Thyroid gland (tissue), 4 donors: ENCODE data around the gene TTC16. TPM values are rescaled to one million over a fixed set of nuclear protein-coding genes. Genes with fewer than 3 reads are reported as not detected.

ENCODE experiments used
- DNase-seq, 2 donors: peaks; one replicate each; pipeline ENCODE4 v3.0.0-alpha.2; 2019
- H3K27ac ChIP-seq, 3 donors: fragments of 200-600 bp; sonication (generic); 1 replicate in 2 of 3; 2 replicates in 1 of 3; pipeline ENCODE4 v1.5.1; 2016 to 2019; ENCODE audit warnings: mild to moderate bottlenecking in 1 of 3, moderate library complexity in 1 of 3
- H3K27me3 ChIP-seq: fragments of 200-600 bp; sonication (generic); one replicate; pipeline ENCODE4 v1.5.1; 2019
- H3K36me3 ChIP-seq, 2 donors: fragments of 200-600 bp; sonication (generic); one replicate each; pipeline ENCODE4 v1.5.1; 2016 to 2019
- H3K4me1 ChIP-seq, 2 donors: fragments of 200-600 bp; sonication (generic); one replicate each; pipeline ENCODE4 v1.5.1; 2017 to 2019
- H3K4me3 ChIP-seq, 3 donors: fragments of 200-600 bp; sonication (generic); replicated peaks in 1 of 3; 1 replicate in 2 of 3; 2 replicates in 1 of 3; pipeline ENCODE4 v1.5.1; 2016; ENCODE audit warnings: mild to moderate bottlenecking in 1 of 3
- H3K9me3 ChIP-seq: fragments of 200-600 bp; sonication (generic); one replicate; pipeline ENCODE4 v1.5.1; 2017
- CTCF ChIP-seq, 6 experiments: fragments of 200-600 bp in 3 of 6; fragments of 450-650 bp in 3 of 6; sonication (generic) in 3 of 6; IDR thresholded peaks; one replicate each; pipeline ENCODE4 v1.5.1; 2016 to 2019; ENCODE audit warnings: antibody characterized with exemption in 6 of 6, mild to moderate bottlenecking in 2 of 6, inconsistent platforms in 1 of 6, moderate library complexity in 1 of 6
- POLR2A ChIP-seq, 2 donors: fragments of 450-650 bp; IDR thresholded peaks; one replicate each; pipeline ENCODE4 v1.6.1; 2017; ENCODE audit warnings: antibody characterized with exemption in 2 of 2, mild to moderate bottlenecking in 2 of 2, moderate library complexity in 1 of 2
- WGBS, 2 donors: methylation state at CpG; one replicate each; pipeline ENCODE4 v1.1.5; 2017; 5-methylcytosine and 5-hydroxymethylcytosine counted together
- intact Hi-C: fragments of 100-400 bp; cut with DNase I; formaldehyde crosslinking; loops from one replicate; pipeline ENCODE4 v1.15.1; 2023
- total RNA-seq, 4 donors: library from RNA; depleted of rRNA; stranded (reverse); fragments of >200 nt; gene quantifications; one replicate each; pipeline ENCODE4 v1.2.3, GENCODE V29; 2016

The TTC16 gene
- total RNA-seq, 4 donors from 2014 or later = 0.40 to 0.45 (median 0.44) TPM; not detected in 1

GRCh38 chr9:127735530-127736185 is 19.8 kb downstream of the TTC16 start:
- no peak for DNase-seq
- intact Hi-C loops = loop anchor here (5.0 kb wide), 3 partner anchors 47 to 182 kb away; partner anchors contain the start of gene ST6GALNAC4
- TF ChIP-seq CTCF (IDR thresholded peaks at IDR 0.05) = no peak
- TF ChIP-seq POLR2A (IDR thresholded peaks at IDR 0.05) = no peak
- Histone ChIP-seq H3K4me1 (peaks cover 4 to 7% of the 10 kb centered on the region in 2 donors), H3K27me3 (no peaks in the 10 kb centered on the region), H3K36me3 (peaks cover 4% of the 10 kb centered on the region in 2 donors), H3K9me3 (no peaks in the 10 kb centered on the region), H3K4me3 (no peak overlapping the region), H3K27ac (no peak overlapping the region)
- 15 to 19% methylated on average over 12 to 15 of the region's 15 CpGs for WGBS, 2 donors

DNA sequence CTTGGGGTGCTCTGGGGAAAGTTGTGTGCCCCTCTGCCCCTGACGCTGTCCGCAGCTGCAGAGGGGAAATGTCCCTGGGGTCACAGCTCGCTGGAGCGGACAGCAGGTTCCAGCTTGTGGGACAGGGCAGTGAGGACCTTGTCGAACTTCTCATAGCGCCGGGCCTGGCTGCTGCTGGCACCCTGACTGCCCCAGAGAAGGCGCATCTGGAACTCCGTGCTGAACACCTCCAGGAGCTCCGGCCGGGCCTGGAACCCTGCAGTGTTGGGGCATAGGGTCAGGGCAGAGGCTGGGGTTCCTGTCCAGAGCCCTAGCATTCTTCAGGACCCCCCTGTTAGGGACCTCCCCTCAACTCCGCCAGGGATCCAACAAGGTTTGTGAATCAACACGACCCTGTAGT is 22.8 kb downstream of the TTC16 start:
- H3K4me1 ChIP-seq = peaks cover 11 to 14% of the 10 kb centered on the region in 2 donors
- no peaks in the 10 kb centered on the region for H3K27me3 ChIP-seq
- no peak for DNase-seq
- TF ChIP-seq POLR2A (IDR thresholded peaks at IDR 0.05) (no peak), CTCF (IDR thresholded peaks at IDR 0.05) (no peak)
- H3K4me3 ChIP-seq = no peak overlapping the region
- H3K9me3 ChIP-seq = no peaks in the 10 kb centered on the region
- intact Hi-C loops = loop anchor here (5.0 kb wide), 3 partner anchors 44 to 179 kb away; partner anchors contain the start of gene ST6GALNAC4
- H3K36me3 ChIP-seq = peaks cover 0 to 15% of the 10 kb centered on the region in 2 donors
- H3K27ac ChIP-seq = no peak overlapping the region
- WGBS, 2 donors = 85% methylated on average over 11 to 13 of the region's 13 CpGs

DNA sequence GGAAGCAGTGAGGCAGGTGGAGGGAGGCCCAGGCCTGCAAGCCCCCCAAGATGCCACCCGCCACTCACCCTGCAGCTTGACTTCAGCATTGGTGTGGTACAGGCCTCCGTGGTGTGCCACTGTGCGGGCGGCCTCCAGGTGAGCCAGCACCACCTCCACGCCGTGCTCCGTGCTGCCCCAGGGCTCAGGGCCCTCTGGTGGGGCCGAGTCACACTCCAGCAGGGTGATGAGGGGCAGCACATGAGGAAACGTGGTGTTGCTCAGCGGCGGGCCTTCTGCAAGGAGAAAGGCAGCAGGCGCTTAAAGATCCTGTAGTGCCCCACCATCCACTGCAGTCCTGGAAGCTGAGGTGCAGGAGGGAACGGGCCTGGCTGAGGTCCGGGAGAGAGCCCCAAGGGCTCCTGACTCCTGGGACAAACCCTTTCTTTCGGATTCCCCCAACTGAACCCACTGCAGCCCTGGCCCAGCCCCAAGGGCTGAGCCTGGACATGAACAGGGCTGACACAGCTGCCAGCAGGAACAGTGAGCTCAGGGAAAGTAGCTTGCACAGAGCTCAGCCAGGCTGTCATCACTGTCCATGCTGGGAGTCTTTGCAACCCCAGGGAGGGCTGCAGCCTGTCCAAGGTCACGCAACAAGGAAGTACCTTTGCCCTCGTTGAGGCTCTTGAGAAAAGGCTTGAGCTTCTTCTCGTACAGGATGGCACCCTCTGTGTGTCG is 23.9 kb downstream of the TTC16 start:
- Histone ChIP-seq H3K4me1 (peaks cover 7% of the 10 kb centered on the region in 2 donors), H3K27ac (peak overlapping the region in 2 of 3 donors; percentile 21 to 40), H3K36me3 (peaks cover 0 to 18% of the 10 kb centered on the region in 2 donors), H3K4me3 (no peak overlapping the region), H3K27me3 (no peaks in the 10 kb centered on the region), H3K9me3 (no peaks in the 10 kb centered on the region)
- 82% methylated on average over 16 to 19 of the region's 19 CpGs for WGBS, 2 donors
- intact Hi-C loops = loop anchor here (5.0 kb wide), 3 partner anchors 43 to 178 kb away; partner anchors contain the start of gene ST6GALNAC4
- TF ChIP-seq POLR2A (IDR thresholded peaks at IDR 0.05) (no peak), CTCF (IDR thresholded peaks at IDR 0.05) (no peak)
- DNase-seq = no peak

- no peaks in the 10 kb centered on the region for H3K9me3 ChIP-seq
- intact Hi-C loops = no loop called here
- 41 to 53% methylated on average over 15 to 34 of the region's 38 CpGs for WGBS, 2 donors
- H3K27ac ChIP-seq = no peak overlapping the region
- H3K4me1 ChIP-seq = peaks cover 7% of the 10 kb centered on the region in 2 donors
- TF ChIP-seq POLR2A (IDR thresholded peaks at IDR 0.05) = no peak
- TF ChIP-seq CTCF (IDR thresholded peaks at IDR 0.05) = no peak
- DNase-seq = peak; percentile 61 to 72
- H3K4me3 ChIP-seq = no peak overlapping the region
- H3K36me3 ChIP-seq = peaks cover 0 to 18% of the 10 kb centered on the region in 2 donors
- no peaks in the 10 kb centered on the region for H3K27me3 ChIP-seq
Measured at GRCh38 chr9:127741831-127742434, 26.1 kb downstream of the TTC16 start.
